Peyer's patch (tissue), 4 donors: ENCODE results near the gene IQGAP3. TPM values are rescaled to one million over a fixed set of nuclear protein-coding genes. Genes with fewer than 3 reads are reported as not detected.

Experiments
- DNase-seq, 3 donors: peaks; one replicate each; pipeline ENCODE4 v3.0.0-alpha.2; 2017 to 2019
- H3K27ac ChIP-seq, 4 donors: fragments of 200-600 bp; sonication (generic); one replicate each; pipeline ENCODE4 v1.5.1; 2016 to 2019
- H3K27me3 ChIP-seq, 2 donors: fragments of 200-600 bp; sonication (generic); one replicate each; pipeline ENCODE4 v1.5.1; 2019
- H3K36me3 ChIP-seq, 3 donors: fragments of 200-600 bp; sonication (generic); one replicate each; pipeline ENCODE4 v1.5.1; 2016 to 2019
- H3K4me1 ChIP-seq, 4 donors: fragments of 200-600 bp; sonication (generic); one replicate each; pipeline ENCODE4 v1.5.1; 2016 to 2019
- H3K4me3 ChIP-seq, 4 donors: fragments of 200-600 bp; sonication (generic); 1 replicate in 3 of 4; 2 replicates in 1 of 4; pipeline ENCODE4 v1.5.1; 2016 to 2019; ENCODE audit warnings: mild to moderate bottlenecking in 1 of 4
- H3K9me3 ChIP-seq, 4 donors: fragments of 200-600 bp; sonication (generic); one replicate each; pipeline ENCODE4 v1.5.1; 2016 to 2019; ENCODE audit warnings: mild to moderate bottlenecking in 1 of 4
- CTCF ChIP-seq, 6 experiments: fragments of 450-650 bp in 4 of 6; fragments of 200-600 bp in 2 of 6; sonication (generic) in 1 of 6; IDR thresholded peaks; one replicate each; pipeline ENCODE4 v1.5.1; 2017 to 2019; ENCODE audit warnings: antibody characterized with exemption in 6 of 6, mild to moderate bottlenecking in 3 of 6, moderate library complexity in 1 of 6
- POLR2A ChIP-seq, 2 donors: fragments of 450-650 bp; IDR thresholded peaks; one replicate each; pipeline ENCODE4 v1.5.1; 2017; ENCODE audit warnings: antibody characterized with exemption in 2 of 2, mild to moderate bottlenecking in 2 of 2, moderate library complexity in 2 of 2
- total RNA-seq, 4 donors: library from RNA; depleted of rRNA; stranded (reverse); fragments of >200 nt; gene quantifications; one replicate each; pipeline ENCODE4 v1.1.0, GENCODE V29; 2016

Gene IQGAP3
- total RNA-seq, 4 donors from 2014 or later: 5.4 to 45.4 (median 8.2) TPM

GRCh38 chr1:156503698-156504437, 68.5 kb downstream of the IQGAP3 start:
- peaks cover 7 to 50% (median 37%) of the 10 kb centered on the region in 4 donors for H3K4me1 ChIP-seq
- peak overlapping the region in 1 of 4 donors; percentile 19 for H3K4me3 ChIP-seq
- no peaks in the 10 kb centered on the region for H3K9me3 ChIP-seq
- peak in 1 of 3 donors; percentile 51 for DNase-seq
- H3K36me3 ChIP-seq: no peaks in the 10 kb centered on the region
- no peaks in the 10 kb centered on the region for H3K27me3 ChIP-seq
- peak overlapping the region; percentile 96 to 99 (median 98) for H3K27ac ChIP-seq
- TF ChIP-seq CTCF (IDR thresholded peaks at IDR 0.05) (no peak), POLR2A (IDR thresholded peaks at IDR 0.05) (no peak)

GRCh38 chr1:156502894-156503697, 69.3 kb downstream of the IQGAP3 start:
- Histone ChIP-seq H3K4me3 (peak overlapping the region in 2 of 4 donors; percentile 19 to 37), H3K36me3 (no peaks in the 10 kb centered on the region), H3K4me1 (peaks cover 7 to 52% (median 41%) of the 10 kb centered on the region in 4 donors), H3K27me3 (no peaks in the 10 kb centered on the region), H3K9me3 (no peaks in the 10 kb centered on the region), H3K27ac (peak overlapping the region; percentile 96 to 99 (median 98))
- DNase-seq: peak in 2 of 3 donors; percentile 64 to 85
- TF ChIP-seq CTCF (IDR thresholded peaks at IDR 0.05): no peak
- TF ChIP-seq POLR2A (IDR thresholded peaks at IDR 0.05): peak in 1 of 2 donors; percentile 51

GRCh38 chr1:156502391-156502893, 69.9 kb downstream of the IQGAP3 start:
- DNase-seq: no peak
- peaks cover 7 to 57% (median 46%) of the 10 kb centered on the region in 4 donors for H3K4me1 ChIP-seq
- no peak overlapping the region for H3K4me3 ChIP-seq
- TF ChIP-seq POLR2A (IDR thresholded peaks at IDR 0.05): no peak
- TF ChIP-seq CTCF (IDR thresholded peaks at IDR 0.05): no peak
- H3K27ac ChIP-seq: peak overlapping the region; percentile 96 to 99 (median 98)
- no peaks in the 10 kb centered on the region for H3K36me3 ChIP-seq
- no peaks in the 10 kb centered on the region for H3K9me3 ChIP-seq
- H3K27me3 ChIP-seq: no peaks in the 10 kb centered on the region

- DNase-seq: peak; percentile 95 to 97 (median 97)
- H3K9me3 ChIP-seq: no peaks in the 10 kb centered on the region
- peak overlapping the region; percentile 96 to 99 (median 98) for H3K27ac ChIP-seq
- TF ChIP-seq POLR2A (IDR thresholded peaks at IDR 0.05) (peak; percentile 80 to 95), CTCF (IDR thresholded peaks at IDR 0.05) (peak in 5 of 6 experiments; percentile 36 to 65 (median 58))
- peaks cover 10 to 72% (median 59%) of the 10 kb centered on the region in 4 donors for H3K4me1 ChIP-seq
- no peaks in the 10 kb centered on the region for H3K27me3 ChIP-seq
- H3K36me3 ChIP-seq: no peaks in the 10 kb centered on the region
- H3K4me3 ChIP-seq: peak overlapping the region; percentile 94 to 99 (median 97)
Observed at GRCh38 chr1:156500793-156501506, 71.4 kb downstream of the IQGAP3 start.

- peak within 1 kb of the TSS; percentile 96 to 99 (median 98) for H3K27ac ChIP-seq
- DNase-seq: no peak
Observed at GRCh38 chr1:156500543-156500792, 71.9 kb downstream of the IQGAP3 start, which contains the start of gene MEF2D. TSS of gene MEF2D (minus strand) at chr1:156500775. CDS start at chr1:156483292, 17,483 bp downstream.

More at GRCh38 chr1:156500543-156500792, 71.9 kb downstream of the IQGAP3 start, which contains the start of gene MEF2D:
- Histone ChIP-seq H3K9me3 (no peaks in the 10 kb centered on the region), H3K4me1 (peaks cover 10 to 70% (median 58%) of the 10 kb centered on the region in 4 donors), H3K27me3 (no peaks in the 10 kb centered on the region), H3K36me3 (no peaks in the 10 kb centered on the region), H3K4me3 (peak within 1 kb of the TSS; percentile 94 to 99 (median 97))
- TF ChIP-seq CTCF (IDR thresholded peaks at IDR 0.05) (peak in 2 of 6 experiments; percentile 10 to 14), POLR2A (IDR thresholded peaks at IDR 0.05) (peak in 1 of 2 donors; percentile 48)
